ENCODE data around the gene PID1.

Gene PID1

DNA sequence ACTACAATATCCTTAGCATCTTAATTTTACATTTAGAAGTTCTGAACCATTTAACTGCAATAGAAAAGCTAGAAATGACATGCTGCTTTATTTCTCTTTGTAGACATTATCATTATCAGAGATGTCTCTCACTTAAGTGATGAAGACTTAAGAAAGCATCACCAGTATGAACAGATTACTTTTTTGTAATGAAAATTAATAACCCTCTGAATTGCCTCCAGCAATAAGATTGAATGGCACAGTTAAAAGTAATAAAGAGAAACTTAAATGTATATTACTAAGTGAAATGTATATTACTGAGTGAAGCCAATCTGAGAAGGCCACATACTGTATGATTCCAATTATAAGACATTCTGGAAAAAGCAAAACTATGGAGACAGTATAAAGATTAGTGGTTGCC is 89.4 kb downstream of the PID1 start:
- no peak for DNase-seq (ENCODE audit: extremely low read depth, low read depth)
- TF ChIP-seq CTCF (IDR thresholded peaks at IDR 0.05; ENCODE audit: low read depth, low read length), result no peak

- no peak for DNase-seq (ENCODE audit: extremely low read depth, low read depth)
- TF ChIP-seq CTCF (IDR thresholded peaks at IDR 0.05; ENCODE audit: low read depth, low read length), result no peak
These were observed 90.4 kb downstream of the PID1 start for GRCh38 chr2:229180658-229181057.

DNA sequence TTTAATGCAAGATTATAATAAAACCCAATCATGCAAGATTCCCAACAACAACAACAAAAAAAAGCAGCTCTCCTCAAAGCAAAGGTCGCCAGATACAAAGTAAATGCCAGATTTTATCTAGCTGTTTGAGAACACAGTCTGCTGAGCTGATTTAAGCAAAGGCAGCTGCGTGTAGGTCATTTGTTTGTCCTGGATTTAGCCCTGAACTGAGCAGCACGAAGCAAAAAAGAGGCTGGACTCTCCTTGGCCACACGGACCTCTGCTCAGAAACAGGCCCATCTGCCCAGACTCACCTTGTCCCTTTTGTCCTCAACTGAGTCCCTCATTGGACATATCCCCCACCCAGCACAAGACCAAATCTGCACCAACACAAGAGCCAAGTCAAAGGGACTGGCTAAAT is 91.5 kb downstream of the PID1 start:
- no peak for TF ChIP-seq CTCF (IDR thresholded peaks at IDR 0.05; ENCODE audit: low read depth, low read length)
- DNase-seq (ENCODE audit: extremely low read depth, low read depth), result no peak

GRCh38 chr2:229178706-229179105 is 92.4 kb downstream of the PID1 start:
- DNase-seq (ENCODE audit: extremely low read depth, low read depth), result no peak
- TF ChIP-seq CTCF (IDR thresholded peaks at IDR 0.05; ENCODE audit: low read depth, low read length), result no peak

DNA sequence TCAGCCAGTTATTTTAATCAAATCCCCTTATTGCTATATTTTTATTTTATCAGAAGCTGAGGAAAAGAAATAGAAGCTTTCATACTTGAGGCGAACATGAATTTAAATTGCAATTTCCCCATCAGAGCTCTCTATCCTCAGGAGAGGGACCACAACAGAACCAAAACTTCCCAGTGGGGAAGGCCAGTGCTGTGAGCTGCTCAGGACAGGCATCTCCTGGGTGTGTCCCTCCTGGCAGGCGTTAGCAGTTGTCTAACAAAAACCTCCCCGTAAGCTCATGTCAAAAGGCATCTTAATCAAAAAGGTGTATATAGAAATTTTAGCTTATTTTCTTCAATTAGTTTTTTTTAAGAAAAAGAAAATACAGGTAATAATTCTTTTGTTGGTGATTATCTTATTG is 93.0 kb downstream of the PID1 start:
- no peak for DNase-seq (ENCODE audit: extremely low read depth, low read depth)

GRCh38 chr2:229176136-229176535 is 95.0 kb downstream of the PID1 start:
- no peak for DNase-seq (ENCODE audit: extremely low read depth, low read depth)
- no peak for TF ChIP-seq CTCF (IDR thresholded peaks at IDR 0.05; ENCODE audit: low read depth, low read length)

More for the DNA sequence above, 93.0 kb downstream of the PID1 start:
- no peak for TF ChIP-seq CTCF (IDR thresholded peaks at IDR 0.05; ENCODE audit: low read depth, low read length)

DNA sequence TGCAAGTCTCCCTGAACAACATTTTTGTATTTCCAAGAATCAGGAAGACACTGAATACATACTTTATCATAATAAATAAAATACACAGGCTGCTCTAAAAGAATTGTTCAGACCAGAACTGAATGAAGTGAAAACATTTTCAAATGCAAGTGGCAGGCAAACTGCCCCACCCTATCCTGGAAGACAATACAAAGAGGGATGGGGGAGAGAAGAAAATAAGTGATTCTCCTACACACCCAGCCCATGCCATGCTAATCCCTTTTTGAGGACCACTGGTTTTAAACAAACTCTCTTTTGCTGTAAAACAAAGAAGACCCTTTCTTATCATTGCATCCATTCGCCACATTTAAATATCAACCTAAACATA is 95.6 kb downstream of the PID1 start:
- DNase-seq (ENCODE audit: extremely low read depth, low read depth), result no peak
- no peak for TF ChIP-seq CTCF (IDR thresholded peaks at IDR 0.05; ENCODE audit: low read depth, low read length)
